A549 (cell line): ENCODE measurements around the gene GPR150. TPM values are rescaled to one million over a fixed set of nuclear protein-coding genes. Genes with fewer than 3 reads are reported as not detected.

Source experiments
- ATAC-seq, 2 experiments: fragments of 200-7000 bp in 1 of 2; fragments of >200 bp in 1 of 2; cut with Nextera tagmentation in 1 of 2; cut with Tn5 transposase in 1 of 2; 3 replicates each; pipeline versions ENCODE4 v1.8.0 to v1.9.1; 2018 to 2020; ENCODE audit warnings: mild to moderate bottlenecking in 1 of 2, moderate library complexity in 1 of 2
- CTCF ChIA-PET: fragments of 300-600 bp; sonication (Branson Sonifier 250); formaldehyde crosslinking; extraction: SDS; loops from one replicate; lab custom pipeline; 2021; ENCODE audit warnings: antibody characterized with exemption, inconsistent platforms; lab: Yijun Ruan, JAX
- POLR2A ChIA-PET: fragments of 350-600 bp; formaldehyde crosslinking; extraction: SDS; loops from one replicate; lab custom pipeline; 2021; ENCODE audit warnings: antibody characterized with exemption, inconsistent platforms; lab: Yijun Ruan, JAX
- DNase-seq, 2 experiments: peaks; one replicate each; pipeline versions ENCODE4 v3.0.0 to v3.0.0-alpha.2; 2011 to 2016; ENCODE audit warnings: low read depth in 1 of 2, low spot score in 1 of 2
- FAIRE-seq: peaks from 2 replicates; lab custom pipeline; 2011; peaks lifted over from hg19 to GRCh38; lab: Jason Lieb, UNC
- H3K27ac ChIP-seq, 2 experiments: fragments of >200 bp; sonication (Bioruptor Twin); formaldehyde crosslinking; 3 replicates each; pipeline ENCODE4 v1.5.1; 2016 to 2017
- H3K4me1 ChIP-seq: fragments of >200 bp; sonication (Bioruptor Twin); formaldehyde crosslinking; 3 replicates; pipeline ENCODE4 v1.6.1; 2016
- H3K4me2 ChIP-seq: fragments of >200 bp; sonication (Bioruptor Twin); formaldehyde crosslinking; 3 replicates; pipeline ENCODE4 v1.6.1; 2016
- H3K4me3 ChIP-seq: fragments of >200 bp; sonication (Bioruptor Twin); formaldehyde crosslinking; 3 replicates; pipeline ENCODE4 v1.5.1; 2016
- H3K9me3 ChIP-seq: fragments of >200 bp; sonication (Bioruptor Twin); formaldehyde crosslinking; 3 replicates; pipeline ENCODE4 v1.6.1; 2016
- ATOH8 ChIP-seq: fragments of 250-450 bp; sonication (Bioruptor Pico); IDR thresholded peaks from 2 replicates; pipeline ENCODE4 v1.5.0; 2020; ENCODE audit warnings: low read depth, mild to moderate bottlenecking, moderate library complexity
- BCL3 ChIP-seq: fragments of >200 bp; sonication (Bioruptor Twin); formaldehyde crosslinking; IDR thresholded peaks from 3 replicates; pipeline ENCODE4 v1.6.1; 2016
- BHLHE40 ChIP-seq: IDR thresholded peaks from 2 replicates; pipeline ENCODE4 v1.6.1; 2012; ENCODE audit warnings: low read depth, low read length, inconsistent platforms
- E2F6 ChIP-seq: IDR thresholded peaks from 2 replicates; pipeline ENCODE4 v1.6.1; 2012; ENCODE audit warnings: low read depth, borderline replicate concordance
- ESRRA ChIP-seq: fragments of 150-350 bp; IDR thresholded peaks from 2 replicates; pipeline ENCODE4 v1.6.1; 2014; ENCODE audit warnings: mild to moderate bottlenecking, low read length, borderline replicate concordance
- FOXS1 ChIP-seq: fragments of 250-450 bp; sonication (Bioruptor Pico); IDR thresholded peaks from 2 replicates; pipeline ENCODE4 v1.5.0; 2020; ENCODE audit warnings: mild to moderate bottlenecking, moderate library complexity
- HDAC2 ChIP-seq: fragments of 200-600 bp; sonication (generic); IDR thresholded peaks from 2 replicates; pipeline ENCODE4 v1.6.1; 2016
- HOXB5 ChIP-seq: fragments of 250-450 bp; sonication (Bioruptor Pico); IDR thresholded peaks from 2 replicates; pipeline ENCODE4 v1.5.0; 2020; ENCODE audit warnings: mild to moderate bottlenecking, moderate library complexity
- JUN ChIP-seq, 2 experiments: fragments of >200 bp; sonication (Bioruptor Twin); formaldehyde crosslinking; IDR thresholded peaks; 2 replicates in 1 of 2; 3 replicates in 1 of 2; pipeline ENCODE4 v1.6.1; 2016 to 2017
- KDM5A ChIP-seq: fragments of 200-600 bp; sonication (generic); IDR thresholded peaks from 2 replicates; pipeline ENCODE4 v1.6.1; 2016; ENCODE audit warnings: antibody characterized with exemption, mild to moderate bottlenecking
- MAFK ChIP-seq: fragments of 450-650 bp; IDR thresholded peaks from 2 replicates; pipeline ENCODE4 v1.6.1; 2014; ENCODE audit not compliant: partially characterized antibody
- MAZ ChIP-seq: fragments of 150-350 bp; IDR thresholded peaks from 2 replicates; pipeline ENCODE4 v1.6.1; 2014; ENCODE audit warnings: antibody characterized with exemption, low read depth, low read length, borderline replicate concordance
- NFE2L2 ChIP-seq: fragments of 150-350 bp; conservative IDR thresholded peaks from 2 replicates; pipeline ENCODE4 v1.6.1; 2014; ENCODE audit warnings: low read length
- PHF8 ChIP-seq: fragments of 200-600 bp; sonication (generic); IDR thresholded peaks from 2 replicates; pipeline ENCODE4 v1.6.1; 2016; ENCODE audit warnings: low read depth, mild to moderate bottlenecking, antibody characterized with exemption, moderate library complexity, borderline replicate concordance
- POLR2A ChIP-seq: IDR thresholded peaks from 2 replicates; pipeline ENCODE4 v1.6.1; 2012; ENCODE audit warnings: mild to moderate bottlenecking, low read length
- RFX5 ChIP-seq: fragments of 450-650 bp; IDR thresholded peaks from 2 replicates; pipeline ENCODE4 v1.7.1; 2014; ENCODE audit warnings: antibody characterized with exemption, mild to moderate bottlenecking, moderate library complexity
- SMC3 ChIP-seq: fragments of >200 bp; sonication (Bioruptor Twin); formaldehyde crosslinking; IDR thresholded peaks from 3 replicates; pipeline ENCODE4 v1.6.1; 2018; ENCODE audit warnings: inconsistent platforms
- SREBF2 ChIP-seq: fragments of 450-650 bp; IDR thresholded peaks from 2 replicates; pipeline ENCODE4 v1.6.1; 2014; ENCODE audit warnings: mild to moderate bottlenecking, moderate library complexity
- TP53 ChIP-seq: fragments of 250-450 bp; sonication (Bioruptor Pico); IDR thresholded peaks from 2 replicates; pipeline ENCODE4 v1.5.0; 2021; ENCODE audit warnings: mild to moderate bottlenecking, moderate library complexity
- ZC3H11A ChIP-seq: fragments of 450-650 bp; IDR thresholded peaks from 2 replicates; pipeline ENCODE4 v1.6.1; 2014; ENCODE audit warnings: antibody characterized with exemption, mild to moderate bottlenecking
- ZFP36 ChIP-seq: fragments of 450-650 bp; IDR thresholded peaks from 2 replicates; pipeline ENCODE4 v1.6.1; 2014; ENCODE audit warnings: borderline replicate concordance; ENCODE audit not compliant: partially characterized antibody
- ZSCAN20 ChIP-seq: fragments of 250-450 bp; sonication (Bioruptor Pico); IDR thresholded peaks from 2 replicates; pipeline ENCODE4 v1.8.0; 2022; ENCODE audit warnings: mild to moderate bottlenecking, moderate library complexity
- WGBS: methylation state at CpG from one replicate; pipeline ENCODE4 v1.1.6; 2017; ENCODE audit errors: missing lambda C conversion rate; 5-methylcytosine and 5-hydroxymethylcytosine counted together
- polyA plus RNA-seq, 4 experiments: library from polyadenylated mRNA; depleted of rRNA in 3 of 4; stranded (reverse); fragments of >200 nt; fragmentation: RNase III in 1 of 4; extraction: RNeasy Plus Mini Kit Qiagen cat#74134 plus additional on column Dnase treatment in 1 of 4; gene quantifications; 2 replicates in 3 of 4; 3 replicates in 1 of 4; pipeline ENCODE4 v1.2.3, GENCODE V29; 2011 to 2017
- TF ChIP-seq, protein P1 (sequence below): IDR thresholded peaks from 2 replicates; pipeline ENCODE4 v1.6.1; 2012
- TF ChIP-seq, protein P2 (sequence below): fragments of 200-600 bp; sonication (generic); IDR thresholded peaks from 2 replicates; pipeline ENCODE4 v1.6.1; 2016; ENCODE audit warnings: antibody characterized with exemption, mild to moderate bottlenecking, moderate library complexity

GPR150 gene
- polyA plus RNA-seq, 2 of the 4 experiments (the other 2 are of a cell fraction), result 0.13 TPM; not detected in 1

GRCh38 chr5:95668728-95669127 lies 48.8 kb downstream of the GPR150 start:
- Histone ChIP-seq H3K4me3 (no peak overlapping the region), H3K9me3 (no peaks in the 10 kb centered on the region), H3K27ac (no peak overlapping the region), H3K4me1 (peaks cover 3% of the 10 kb centered on the region; the same call in 1 of the 3 replicates), H3K4me2 (no peak overlapping the region)
- DNase-seq, result no peak
- no peak for TF ChIP-seq ZC3H11A
- no peak for TF ChIP-seq ESRRA
- TF ChIP-seq MAZ, result no peak
- TF ChIP-seq SMC3, result no peak
- TF ChIP-seq, protein P1, sequence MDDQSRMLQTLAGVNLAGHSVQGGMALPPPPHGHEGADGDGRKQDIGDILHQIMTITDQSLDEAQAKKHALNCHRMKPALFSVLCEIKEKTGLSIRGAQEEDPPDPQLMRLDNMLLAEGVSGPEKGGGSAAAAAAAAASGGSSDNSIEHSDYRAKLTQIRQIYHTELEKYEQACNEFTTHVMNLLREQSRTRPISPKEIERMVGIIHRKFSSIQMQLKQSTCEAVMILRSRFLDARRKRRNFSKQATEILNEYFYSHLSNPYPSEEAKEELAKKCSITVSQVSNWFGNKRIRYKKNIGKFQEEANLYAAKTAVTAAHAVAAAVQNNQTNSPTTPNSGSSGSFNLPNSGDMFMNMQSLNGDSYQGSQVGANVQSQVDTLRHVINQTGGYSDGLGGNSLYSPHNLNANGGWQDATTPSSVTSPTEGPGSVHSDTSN, result no peak
- no peak for TF ChIP-seq FOXS1
- TF ChIP-seq HDAC2, result no peak
- no peak for TF ChIP-seq ATOH8 (CRISPR knock-in tag)
- no peak for TF ChIP-seq NFE2L2
- TF ChIP-seq, protein P2, sequence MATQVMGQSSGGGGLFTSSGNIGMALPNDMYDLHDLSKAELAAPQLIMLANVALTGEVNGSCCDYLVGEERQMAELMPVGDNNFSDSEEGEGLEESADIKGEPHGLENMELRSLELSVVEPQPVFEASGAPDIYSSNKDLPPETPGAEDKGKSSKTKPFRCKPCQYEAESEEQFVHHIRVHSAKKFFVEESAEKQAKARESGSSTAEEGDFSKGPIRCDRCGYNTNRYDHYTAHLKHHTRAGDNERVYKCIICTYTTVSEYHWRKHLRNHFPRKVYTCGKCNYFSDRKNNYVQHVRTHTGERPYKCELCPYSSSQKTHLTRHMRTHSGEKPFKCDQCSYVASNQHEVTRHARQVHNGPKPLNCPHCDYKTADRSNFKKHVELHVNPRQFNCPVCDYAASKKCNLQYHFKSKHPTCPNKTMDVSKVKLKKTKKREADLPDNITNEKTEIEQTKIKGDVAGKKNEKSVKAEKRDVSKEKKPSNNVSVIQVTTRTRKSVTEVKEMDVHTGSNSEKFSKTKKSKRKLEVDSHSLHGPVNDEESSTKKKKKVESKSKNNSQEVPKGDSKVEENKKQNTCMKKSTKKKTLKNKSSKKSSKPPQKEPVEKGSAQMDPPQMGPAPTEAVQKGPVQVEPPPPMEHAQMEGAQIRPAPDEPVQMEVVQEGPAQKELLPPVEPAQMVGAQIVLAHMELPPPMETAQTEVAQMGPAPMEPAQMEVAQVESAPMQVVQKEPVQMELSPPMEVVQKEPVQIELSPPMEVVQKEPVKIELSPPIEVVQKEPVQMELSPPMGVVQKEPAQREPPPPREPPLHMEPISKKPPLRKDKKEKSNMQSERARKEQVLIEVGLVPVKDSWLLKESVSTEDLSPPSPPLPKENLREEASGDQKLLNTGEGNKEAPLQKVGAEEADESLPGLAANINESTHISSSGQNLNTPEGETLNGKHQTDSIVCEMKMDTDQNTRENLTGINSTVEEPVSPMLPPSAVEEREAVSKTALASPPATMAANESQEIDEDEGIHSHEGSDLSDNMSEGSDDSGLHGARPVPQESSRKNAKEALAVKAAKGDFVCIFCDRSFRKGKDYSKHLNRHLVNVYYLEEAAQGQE, result no peak
- no peak for TF ChIP-seq HOXB5
- no peak for TF ChIP-seq TP53 (CRISPR knock-in tag)
- POLR2A ChIA-PET, result no interaction called here
- CTCF ChIA-PET, result interaction anchor here (2.1 to 3.3 kb wide), 2 partner anchors 113 to 178 kb away, joined by 5 to 18 read pairs; no protein-coding TSS in a partner anchor
- no peak for ATAC-seq
- FAIRE-seq, result no peak
- 71% methylated on average over 1 of the region's 1 CpG for WGBS

GRCh38 chr5:95669540-95669939 lies 49.7 kb downstream of the GPR150 start:
- ChIA-PET POLR2A (interaction anchor here (1.2 kb wide), 1 partner anchor 23 kb away, joined by 4 read pairs; the partner anchor contains the start of gene RFESD), CTCF (interaction anchor here (1.6 to 3.3 kb wide), 4 partner anchors 12 to 177 kb away, joined by 5 to 18 read pairs (median 6); no protein-coding TSS in a partner anchor)
- no peak overlapping the region for H3K4me3 ChIP-seq
- WGBS, result 89% methylated on average over 4 of the region's 4 CpGs
- TF ChIP-seq ZSCAN20 (CRISPR knock-in tag), result no peak
- TF ChIP-seq ATOH8 (CRISPR knock-in tag), result no peak
- no peak for TF ChIP-seq BHLHE40
- TF ChIP-seq KDM5A, result no peak
- TF ChIP-seq SREBF2, result no peak
- no peak for TF ChIP-seq BCL3
- no peak for TF ChIP-seq MAFK
- TF ChIP-seq POLR2A, result no peak
- TF ChIP-seq, protein P1, result no peak
- TF ChIP-seq JUN (IDR thresholded peaks at IDR 0.05), result no peak
- TF ChIP-seq PHF8, result no peak
- TF ChIP-seq ZFP36, result no peak
- no peak for TF ChIP-seq RFX5
- no peak for TF ChIP-seq E2F6
- TF ChIP-seq, all 56 proteins: peak for 0
- H3K9me3 ChIP-seq, result no peaks in the 10 kb centered on the region
- H3K27ac ChIP-seq, result no peak overlapping the region
- no peak for DNase-seq
- no peak for FAIRE-seq
- ATAC-seq, result no peak
- peaks cover under 1% of the 10 kb centered on the region; the same call in 1 of the 3 replicates for H3K4me1 ChIP-seq
- no peak overlapping the region for H3K4me2 ChIP-seq
